ENCODE data around the gene KAT8.

Gene KAT8

GRCh38 chr16:31117384-31118222 is at the start of gene KAT8:
TSS of gene KAT8 (plus strand) at chr16:31117664. CDS start at chr16:31117682, 18 bp downstream.
- DNase-seq = peak; percentile 70 to 98 (median 96)

- DNase-seq = no peak
These were observed 45.6 kb upstream of the KAT8 start for GRCh38 chr16:31071861-31072260.

- DNase-seq = peak in 2 of 56 donors; percentile 18 to 49
These were observed 44.8 kb upstream of the KAT8 start for GRCh38 chr16:31072540-31073141.

GRCh38 chr16:31073142-31073969 is 44.1 kb upstream of the KAT8 start:
- peak; percentile 62 to 96 (median 85) for DNase-seq

GRCh38 chr16:31073970-31074813 is 43.3 kb upstream of the KAT8 start, which contains the start of the genes ZNF646 and ZNF668:
TSS of gene ZNF646 (plus strand) at chr16:31074422. CDS start at chr16:31076325, 1,903 bp downstream.
TSS of gene ZNF668 (minus strand) at chr16:31074240. CDS start at chr16:31064459, 9,781 bp downstream.
- peak; percentile 71 to 100 (median 97) for DNase-seq

GRCh38 chr16:31074814-31075183 is 42.7 kb upstream of the KAT8 start:
- DNase-seq = no peak

GRCh38 chr16:31076319-31076718 is 41.1 kb upstream of the KAT8 start:
- no peak for DNase-seq

GRCh38 chr16:31077024-31077423 is 40.4 kb upstream of the KAT8 start:
- DNase-seq = no peak

GRCh38 chr16:31077592-31078396 is 39.7 kb upstream of the KAT8 start:
- no peak for DNase-seq

- DNase-seq = no peak
These were observed 38.7 kb upstream of the KAT8 start for GRCh38 chr16:31078597-31079341.

GRCh38 chr16:31079342-31079944 is 38.0 kb upstream of the KAT8 start:
- DNase-seq = no peak

GRCh38 chr16:31080035-31080629 is 37.3 kb upstream of the KAT8 start:
- DNase-seq = no peak

GRCh38 chr16:31080756-31081419 is 36.6 kb upstream of the KAT8 start:
- no peak for DNase-seq

GRCh38 chr16:31081428-31082351 is 35.8 kb upstream of the KAT8 start:
- DNase-seq = peak in 18 of 56 donors; percentile 3 to 59 (median 22)

- no peak for DNase-seq
These were observed 35.0 kb upstream of the KAT8 start for GRCh38 chr16:31082368-31083045.

GRCh38 chr16:31083081-31083480 is 34.4 kb upstream of the KAT8 start:
- DNase-seq = no peak
